GM23338 (cell line): ENCODE data around the gene SPRY1.

ENCODE experiments used
- CREB1 ChIP-seq: fragments of 250-450 bp; sonication (Bioruptor Pico); IDR thresholded peaks from 2 replicates; pipeline ENCODE4 v1.5.0; 2020; ENCODE audit warnings: low read depth, mild to moderate bottlenecking, moderate library complexity
- EZH2 ChIP-seq: fragments of 200-600 bp; sonication (generic); IDR thresholded peaks from one replicate; pipeline ENCODE4 v1.8.0; 2017; ENCODE audit warnings: antibody characterized with exemption, mild to moderate bottlenecking, low read depth; ENCODE audit not compliant: unreplicated experiment
- EZH2phosphoT487 ChIP-seq: fragments of 200-600 bp; sonication (generic); IDR thresholded peaks from one replicate; pipeline ENCODE4 v1.8.1; 2018; ENCODE audit warnings: antibody characterized with exemption; ENCODE audit not compliant: unreplicated experiment
- JUNB ChIP-seq: IDR thresholded peaks from one replicate; pipeline ENCODE4 v1.6.1; 2016; ENCODE audit warnings: antibody characterized with exemption; ENCODE audit not compliant: unreplicated experiment
- NANOG ChIP-seq: IDR thresholded peaks from 2 replicates; pipeline ENCODE4 v1.6.1; 2016; ENCODE audit warnings: antibody characterized with exemption, borderline replicate concordance
- POLR2AphosphoS5 ChIP-seq: IDR thresholded peaks from 2 replicates; pipeline ENCODE4 v1.6.1; 2016; ENCODE audit warnings: antibody characterized with exemption, low read depth
- STAT1 ChIP-seq: IDR thresholded peaks from one replicate; pipeline ENCODE4 v1.6.1; 2016; ENCODE audit warnings: antibody characterized with exemption; ENCODE audit not compliant: unreplicated experiment
- ZNF331 ChIP-seq: fragments of 250-450 bp; sonication (Bioruptor Pico); IDR thresholded peaks from 2 replicates; pipeline ENCODE4 v1.5.0; 2020; ENCODE audit warnings: low read depth, mild to moderate bottlenecking, moderate library complexity
- TF ChIP-seq, protein P1 (sequence below), 2 experiments: fragments of 200-600 bp in 1 of 2; sonication (generic) in 1 of 2; conservative IDR thresholded peaks; 2 replicates each; pipeline versions ENCODE4 v1.5.1 to v1.6.1; 2016 to 2017; ENCODE audit warnings: antibody characterized with exemption in 2 of 2, low read depth in 2 of 2, mild to moderate bottlenecking in 2 of 2, moderate library complexity in 1 of 2
- TF ChIP-seq, protein P2 (sequence below): IDR thresholded peaks from one replicate; pipeline ENCODE4 v1.6.1; 2018; ENCODE audit warnings: antibody characterized with exemption; ENCODE audit not compliant: unreplicated experiment
- TF ChIP-seq, protein P3 (sequence below): IDR thresholded peaks from 2 replicates; pipeline ENCODE4 v1.6.1; 2016; ENCODE audit warnings: antibody characterized with exemption

DNA sequence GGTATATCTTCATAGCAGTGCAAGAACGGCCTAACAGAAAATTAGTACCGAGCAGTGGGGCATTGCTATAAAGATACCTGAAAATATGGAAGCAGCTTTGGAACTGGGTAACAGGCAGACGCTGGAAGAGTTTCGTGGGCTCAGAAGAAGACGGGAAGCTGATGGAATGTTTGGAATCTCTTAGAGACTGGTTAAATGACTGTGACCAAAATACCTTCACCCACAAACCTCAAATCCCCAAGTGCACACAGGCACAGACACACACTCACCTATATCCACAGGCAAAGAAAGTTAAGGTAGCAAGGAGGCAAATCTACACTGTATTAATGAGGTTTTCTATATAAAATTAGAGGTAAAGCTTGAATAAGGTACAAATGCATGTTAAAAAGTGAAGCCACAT, 14.6 kb upstream of the SPRY1 start:
- no peak for TF ChIP-seq POLR2AphosphoS5
- TF ChIP-seq, protein P1, sequence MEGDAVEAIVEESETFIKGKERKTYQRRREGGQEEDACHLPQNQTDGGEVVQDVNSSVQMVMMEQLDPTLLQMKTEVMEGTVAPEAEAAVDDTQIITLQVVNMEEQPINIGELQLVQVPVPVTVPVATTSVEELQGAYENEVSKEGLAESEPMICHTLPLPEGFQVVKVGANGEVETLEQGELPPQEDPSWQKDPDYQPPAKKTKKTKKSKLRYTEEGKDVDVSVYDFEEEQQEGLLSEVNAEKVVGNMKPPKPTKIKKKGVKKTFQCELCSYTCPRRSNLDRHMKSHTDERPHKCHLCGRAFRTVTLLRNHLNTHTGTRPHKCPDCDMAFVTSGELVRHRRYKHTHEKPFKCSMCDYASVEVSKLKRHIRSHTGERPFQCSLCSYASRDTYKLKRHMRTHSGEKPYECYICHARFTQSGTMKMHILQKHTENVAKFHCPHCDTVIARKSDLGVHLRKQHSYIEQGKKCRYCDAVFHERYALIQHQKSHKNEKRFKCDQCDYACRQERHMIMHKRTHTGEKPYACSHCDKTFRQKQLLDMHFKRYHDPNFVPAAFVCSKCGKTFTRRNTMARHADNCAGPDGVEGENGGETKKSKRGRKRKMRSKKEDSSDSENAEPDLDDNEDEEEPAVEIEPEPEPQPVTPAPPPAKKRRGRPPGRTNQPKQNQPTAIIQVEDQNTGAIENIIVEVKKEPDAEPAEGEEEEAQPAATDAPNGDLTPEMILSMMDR (conservative IDR thresholded peaks at IDR 0.05; ENCODE audit: low read depth in 2 of 2), result no peak
- TF ChIP-seq EZH2, result no peak
- TF ChIP-seq, protein P2, sequence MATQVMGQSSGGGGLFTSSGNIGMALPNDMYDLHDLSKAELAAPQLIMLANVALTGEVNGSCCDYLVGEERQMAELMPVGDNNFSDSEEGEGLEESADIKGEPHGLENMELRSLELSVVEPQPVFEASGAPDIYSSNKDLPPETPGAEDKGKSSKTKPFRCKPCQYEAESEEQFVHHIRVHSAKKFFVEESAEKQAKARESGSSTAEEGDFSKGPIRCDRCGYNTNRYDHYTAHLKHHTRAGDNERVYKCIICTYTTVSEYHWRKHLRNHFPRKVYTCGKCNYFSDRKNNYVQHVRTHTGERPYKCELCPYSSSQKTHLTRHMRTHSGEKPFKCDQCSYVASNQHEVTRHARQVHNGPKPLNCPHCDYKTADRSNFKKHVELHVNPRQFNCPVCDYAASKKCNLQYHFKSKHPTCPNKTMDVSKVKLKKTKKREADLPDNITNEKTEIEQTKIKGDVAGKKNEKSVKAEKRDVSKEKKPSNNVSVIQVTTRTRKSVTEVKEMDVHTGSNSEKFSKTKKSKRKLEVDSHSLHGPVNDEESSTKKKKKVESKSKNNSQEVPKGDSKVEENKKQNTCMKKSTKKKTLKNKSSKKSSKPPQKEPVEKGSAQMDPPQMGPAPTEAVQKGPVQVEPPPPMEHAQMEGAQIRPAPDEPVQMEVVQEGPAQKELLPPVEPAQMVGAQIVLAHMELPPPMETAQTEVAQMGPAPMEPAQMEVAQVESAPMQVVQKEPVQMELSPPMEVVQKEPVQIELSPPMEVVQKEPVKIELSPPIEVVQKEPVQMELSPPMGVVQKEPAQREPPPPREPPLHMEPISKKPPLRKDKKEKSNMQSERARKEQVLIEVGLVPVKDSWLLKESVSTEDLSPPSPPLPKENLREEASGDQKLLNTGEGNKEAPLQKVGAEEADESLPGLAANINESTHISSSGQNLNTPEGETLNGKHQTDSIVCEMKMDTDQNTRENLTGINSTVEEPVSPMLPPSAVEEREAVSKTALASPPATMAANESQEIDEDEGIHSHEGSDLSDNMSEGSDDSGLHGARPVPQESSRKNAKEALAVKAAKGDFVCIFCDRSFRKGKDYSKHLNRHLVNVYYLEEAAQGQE, result no peak
- TF ChIP-seq STAT1, result no peak
- no peak for TF ChIP-seq JUNB
- no peak for TF ChIP-seq EZH2phosphoT487
- TF ChIP-seq CREB1 (CRISPR knock-in tag), result no peak
- TF ChIP-seq ZNF331 (CRISPR knock-in tag), result no peak
- no peak for TF ChIP-seq NANOG
- TF ChIP-seq, protein P3, sequence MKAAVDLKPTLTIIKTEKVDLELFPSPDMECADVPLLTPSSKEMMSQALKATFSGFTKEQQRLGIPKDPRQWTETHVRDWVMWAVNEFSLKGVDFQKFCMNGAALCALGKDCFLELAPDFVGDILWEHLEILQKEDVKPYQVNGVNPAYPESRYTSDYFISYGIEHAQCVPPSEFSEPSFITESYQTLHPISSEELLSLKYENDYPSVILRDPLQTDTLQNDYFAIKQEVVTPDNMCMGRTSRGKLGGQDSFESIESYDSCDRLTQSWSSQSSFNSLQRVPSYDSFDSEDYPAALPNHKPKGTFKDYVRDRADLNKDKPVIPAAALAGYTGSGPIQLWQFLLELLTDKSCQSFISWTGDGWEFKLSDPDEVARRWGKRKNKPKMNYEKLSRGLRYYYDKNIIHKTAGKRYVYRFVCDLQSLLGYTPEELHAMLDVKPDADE, result no peak
